ENCODE results near the gene ZMIZ2.

The ZMIZ2 gene

DNA sequence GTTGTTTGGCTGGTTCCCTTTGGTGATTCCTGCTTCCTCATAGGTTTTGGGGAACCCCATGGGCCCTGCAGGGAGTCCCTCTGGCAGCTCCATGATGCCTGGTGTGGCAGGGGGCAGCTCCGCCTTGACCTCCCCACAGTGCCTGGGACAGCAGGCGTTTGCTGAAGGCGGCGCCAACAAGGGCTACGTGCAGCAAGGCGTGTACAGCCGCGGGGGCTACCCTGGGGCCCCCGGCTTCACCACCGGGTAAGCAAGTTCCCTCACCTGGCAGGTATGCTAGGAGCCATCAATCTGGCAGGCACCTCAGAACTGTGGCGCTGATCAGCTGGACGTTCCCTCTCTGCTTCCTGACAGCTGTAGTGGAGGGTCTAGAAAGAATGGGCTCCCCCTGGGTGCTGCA is 8.3 kb downstream of the ZMIZ2 start:
- no peak for DNase-seq

DNA sequence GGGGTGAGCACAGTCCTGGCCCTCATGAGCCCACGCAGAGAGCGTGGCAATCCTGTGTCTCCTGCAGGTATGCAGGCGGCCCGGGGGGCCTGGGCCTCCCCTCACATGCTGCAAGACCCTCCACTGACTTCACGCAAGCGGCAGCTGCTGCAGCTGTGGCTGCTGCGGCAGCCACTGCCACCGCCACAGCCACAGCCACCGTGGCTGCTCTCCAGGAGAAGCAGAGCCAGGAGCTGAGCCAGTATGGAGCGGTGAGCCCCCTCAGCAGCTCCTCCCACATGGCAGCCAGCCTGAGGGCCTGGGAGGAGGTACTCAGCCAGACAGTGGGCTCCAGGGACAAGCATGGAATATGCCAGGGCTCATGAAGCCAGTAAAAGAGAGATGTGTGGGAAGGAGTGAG is 8.7 kb downstream of the ZMIZ2 start:
- DNase-seq: no peak

DNA sequence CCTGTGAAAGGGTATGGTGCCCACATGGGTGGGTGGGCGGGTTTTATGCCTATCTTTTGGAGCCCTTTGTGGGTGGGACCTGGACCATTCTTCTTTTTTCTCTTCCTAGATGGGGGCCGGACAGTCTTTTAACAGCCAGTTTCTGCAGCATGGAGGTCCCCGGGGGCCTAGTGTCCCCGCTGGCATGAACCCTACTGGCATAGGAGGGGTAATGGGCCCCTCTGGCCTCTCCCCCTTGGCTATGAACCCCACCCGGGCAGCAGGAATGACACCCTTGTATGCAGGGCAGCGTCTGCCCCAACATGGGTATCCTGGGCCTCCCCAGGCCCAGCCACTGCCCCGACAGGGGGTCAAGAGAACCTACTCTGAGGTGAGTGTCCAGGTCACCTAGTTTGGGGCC is 9.1 kb downstream of the ZMIZ2 start:
- DNase-seq: no peak

DNA sequence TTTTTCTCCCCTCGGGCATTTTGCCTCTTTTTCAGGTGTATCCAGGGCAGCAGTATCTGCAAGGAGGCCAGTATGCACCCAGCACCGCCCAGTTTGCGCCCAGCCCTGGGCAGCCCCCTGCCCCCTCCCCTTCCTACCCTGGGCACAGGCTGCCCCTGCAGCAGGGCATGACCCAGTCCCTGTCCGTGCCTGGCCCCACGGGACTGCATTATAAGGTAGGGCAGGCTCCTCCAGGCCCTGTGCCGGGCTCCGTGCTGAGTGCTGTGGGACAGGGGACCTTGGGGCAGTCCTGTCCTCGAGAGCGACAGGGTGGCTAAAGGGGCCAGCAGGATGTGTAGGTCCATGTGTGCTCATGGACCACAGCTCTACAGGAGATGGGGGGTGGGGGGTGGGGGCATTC is 10.6 kb downstream of the ZMIZ2 start:
- no peak for DNase-seq

DNA sequence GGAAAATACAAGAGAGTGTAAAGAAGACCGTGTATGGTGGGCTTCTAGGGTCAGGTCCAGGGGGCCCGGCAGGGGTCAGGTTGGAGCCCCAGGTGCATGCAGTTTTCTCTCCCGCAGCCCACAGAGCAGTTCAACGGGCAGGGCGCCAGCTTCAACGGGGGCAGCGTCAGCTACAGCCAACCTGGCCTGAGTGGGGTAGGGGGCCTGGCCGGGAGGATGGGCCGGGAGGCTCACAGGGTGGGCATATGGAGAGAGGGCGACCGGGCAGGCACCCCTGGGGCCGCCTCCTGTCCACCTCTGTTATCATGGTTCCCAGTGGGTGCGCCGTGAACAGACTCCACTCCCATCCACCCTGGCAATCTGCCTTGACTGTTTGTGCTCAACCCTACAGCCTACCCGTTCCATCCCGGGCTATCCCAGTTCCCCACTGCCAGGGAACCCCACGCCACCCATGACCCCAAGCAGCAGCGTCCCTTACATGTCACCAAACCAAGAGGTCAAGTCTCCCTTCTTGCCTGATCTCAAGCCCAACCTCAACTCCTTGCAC is 11.5 kb downstream of the ZMIZ2 start:
- no peak for DNase-seq

DNA sequence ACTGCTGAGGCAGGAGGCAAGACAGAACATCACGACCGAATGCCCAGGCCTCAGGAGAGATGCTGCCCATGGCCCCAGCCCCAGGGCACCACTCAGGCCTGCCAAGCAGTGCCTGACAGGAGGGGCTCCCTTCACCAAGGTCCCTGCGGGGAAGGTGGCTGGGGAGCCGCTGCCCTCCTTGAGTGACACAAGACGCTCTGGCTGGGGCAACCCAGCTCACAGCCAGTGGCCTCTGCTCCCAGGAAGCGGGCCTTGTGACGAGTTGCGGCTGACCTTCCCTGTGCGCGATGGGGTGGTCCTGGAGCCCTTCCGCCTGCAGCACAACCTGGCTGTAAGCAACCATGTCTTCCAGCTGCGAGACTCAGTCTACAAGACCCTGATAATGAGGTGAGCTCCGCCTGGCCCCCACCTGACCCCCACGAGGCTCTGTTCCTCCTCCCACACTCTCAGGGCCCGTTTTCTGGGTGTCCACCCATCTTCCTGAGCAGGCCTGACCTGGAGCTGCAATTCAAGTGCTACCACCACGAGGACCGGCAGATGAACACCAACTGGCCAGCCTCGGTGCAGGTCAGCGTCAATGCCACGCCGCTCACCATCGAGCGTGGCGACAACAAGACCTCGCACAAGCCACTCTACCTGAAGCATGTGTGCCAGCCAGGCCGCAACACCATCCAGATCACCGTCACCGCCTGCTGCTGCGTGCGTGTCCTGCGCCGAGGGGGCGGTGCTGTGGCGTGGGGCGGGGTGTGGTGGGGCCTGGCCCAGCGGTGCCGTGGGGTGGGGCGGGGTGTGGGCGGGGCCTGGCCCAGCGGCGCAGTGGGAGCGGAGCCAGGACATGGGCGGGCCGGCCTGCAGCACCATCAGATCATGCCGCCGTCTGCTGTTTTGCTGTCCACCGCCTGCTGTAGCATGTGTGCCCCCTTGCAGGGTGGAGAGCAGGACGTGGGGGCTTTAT is 12.8 kb downstream of the ZMIZ2 start:
- DNase-seq: peak; percentile 30

DNA sequence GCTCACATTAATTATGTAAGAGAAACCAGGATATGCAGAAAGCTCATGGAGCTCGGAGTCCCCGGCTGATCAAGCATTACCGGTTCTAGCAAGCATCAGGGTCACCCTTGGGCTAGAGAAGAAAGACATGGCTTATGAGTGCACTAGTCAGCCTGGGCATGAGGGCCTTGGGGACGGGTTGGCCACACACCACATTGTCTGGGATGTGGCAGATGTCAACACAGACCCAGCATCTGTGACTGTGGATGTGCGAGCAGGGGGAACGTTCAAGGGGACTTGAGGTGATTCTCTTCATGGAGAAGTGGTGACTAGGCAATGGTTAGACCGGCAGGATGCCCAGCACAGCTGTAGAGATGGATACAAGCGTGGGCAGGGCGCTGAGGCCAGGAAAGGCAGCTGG is 13.7 kb downstream of the ZMIZ2 start:
- no peak for DNase-seq

DNA sequence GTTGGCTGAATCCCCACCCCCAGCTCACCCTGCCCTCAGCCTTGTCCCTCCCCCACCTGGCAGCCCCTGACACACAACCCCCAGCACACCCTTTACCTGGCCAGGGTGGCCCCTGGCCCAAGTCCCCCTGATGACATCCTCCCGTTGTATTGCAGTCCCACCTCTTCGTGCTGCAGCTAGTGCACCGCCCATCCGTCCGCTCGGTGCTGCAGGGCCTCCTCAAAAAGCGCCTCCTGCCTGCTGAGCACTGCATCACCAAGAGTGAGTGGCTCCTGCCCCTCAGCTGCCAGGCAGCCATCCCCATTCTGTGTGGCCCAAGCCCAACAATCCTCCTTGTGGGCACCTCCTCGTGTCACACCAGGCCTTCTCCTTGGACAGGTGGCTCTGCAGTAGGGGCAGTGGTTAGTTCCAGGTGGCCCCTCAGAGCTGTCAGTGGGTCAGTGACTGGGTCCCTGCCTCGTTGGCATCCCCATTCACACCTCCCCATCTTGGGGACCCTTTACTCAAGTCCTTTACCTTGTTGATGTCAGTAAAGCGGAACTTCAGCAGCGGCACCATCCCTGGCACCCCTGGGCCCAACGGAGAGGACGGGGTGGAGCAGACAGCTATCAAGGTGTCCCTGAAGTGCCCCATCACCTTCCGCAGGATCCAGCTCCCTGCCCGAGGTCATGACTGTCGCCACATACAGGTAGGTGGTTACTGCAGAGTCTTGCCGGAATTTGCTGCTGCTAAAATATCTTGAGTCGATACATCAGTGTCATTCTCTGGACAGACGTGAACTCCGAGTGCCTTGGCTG is 14.3 kb downstream of the ZMIZ2 start:
- DNase-seq: no peak

DNA sequence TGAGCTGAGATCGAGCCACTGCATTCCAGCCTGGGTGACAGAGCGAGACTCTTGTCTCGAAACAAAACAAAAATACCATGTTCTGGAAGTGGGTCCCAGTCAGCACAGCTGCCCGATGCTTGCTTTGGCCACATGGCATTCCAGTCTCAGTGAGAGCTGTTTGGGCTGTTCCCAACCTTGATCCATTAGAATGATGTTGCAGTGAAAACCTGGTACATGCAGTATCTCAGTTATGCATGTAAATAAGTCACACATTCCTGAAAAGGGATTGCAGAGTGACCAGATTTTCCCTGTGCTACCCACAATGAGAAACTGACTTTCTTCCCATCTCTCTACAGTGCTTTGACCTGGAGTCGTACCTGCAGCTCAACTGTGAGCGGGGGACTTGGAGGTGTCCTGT is 15.4 kb downstream of the ZMIZ2 start:
- no peak for DNase-seq

DNA sequence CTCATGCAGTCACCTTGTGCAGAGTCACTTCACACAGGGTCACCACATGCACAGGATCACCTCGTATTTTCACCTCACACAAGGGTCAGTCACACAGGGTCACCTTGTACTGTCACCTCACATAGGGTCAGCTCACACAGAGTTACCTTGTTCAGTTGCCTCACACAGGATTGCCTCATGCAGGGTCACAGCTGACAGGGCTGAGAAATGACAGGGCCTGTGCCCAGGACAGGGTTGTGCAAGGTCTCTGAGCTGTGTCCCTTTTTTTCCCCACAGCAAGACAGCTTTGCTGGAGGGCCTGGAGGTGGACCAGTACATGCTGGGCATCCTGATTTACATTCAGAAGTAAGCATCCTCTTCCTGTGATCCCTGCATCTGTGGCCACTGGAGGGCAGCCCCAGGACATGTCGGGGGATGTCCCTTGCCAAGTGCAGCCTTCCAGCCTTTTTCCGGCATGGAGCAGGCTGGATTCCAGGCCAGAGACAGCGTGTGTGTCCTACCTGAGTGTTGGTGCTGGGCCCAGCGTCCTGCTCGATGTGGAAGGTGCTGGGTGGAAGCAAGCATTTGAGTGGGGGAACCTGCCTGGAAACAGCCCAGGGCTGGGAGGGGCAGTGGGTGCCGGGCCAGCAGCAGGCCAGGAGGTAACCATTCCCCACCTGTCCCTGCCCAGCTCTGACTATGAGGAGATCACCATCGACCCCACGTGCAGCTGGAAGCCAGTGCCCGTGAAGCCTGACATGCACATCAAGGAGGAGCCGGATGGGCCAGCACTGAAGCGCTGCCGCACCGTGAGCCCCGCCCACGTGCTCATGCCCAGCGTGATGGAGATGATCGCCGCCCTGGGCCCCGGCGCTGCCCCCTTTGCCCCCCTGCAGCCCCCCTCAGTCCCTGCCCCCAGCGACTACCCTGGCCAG is 16.3 kb downstream of the ZMIZ2 start:
- DNase-seq: no peak

DNA sequence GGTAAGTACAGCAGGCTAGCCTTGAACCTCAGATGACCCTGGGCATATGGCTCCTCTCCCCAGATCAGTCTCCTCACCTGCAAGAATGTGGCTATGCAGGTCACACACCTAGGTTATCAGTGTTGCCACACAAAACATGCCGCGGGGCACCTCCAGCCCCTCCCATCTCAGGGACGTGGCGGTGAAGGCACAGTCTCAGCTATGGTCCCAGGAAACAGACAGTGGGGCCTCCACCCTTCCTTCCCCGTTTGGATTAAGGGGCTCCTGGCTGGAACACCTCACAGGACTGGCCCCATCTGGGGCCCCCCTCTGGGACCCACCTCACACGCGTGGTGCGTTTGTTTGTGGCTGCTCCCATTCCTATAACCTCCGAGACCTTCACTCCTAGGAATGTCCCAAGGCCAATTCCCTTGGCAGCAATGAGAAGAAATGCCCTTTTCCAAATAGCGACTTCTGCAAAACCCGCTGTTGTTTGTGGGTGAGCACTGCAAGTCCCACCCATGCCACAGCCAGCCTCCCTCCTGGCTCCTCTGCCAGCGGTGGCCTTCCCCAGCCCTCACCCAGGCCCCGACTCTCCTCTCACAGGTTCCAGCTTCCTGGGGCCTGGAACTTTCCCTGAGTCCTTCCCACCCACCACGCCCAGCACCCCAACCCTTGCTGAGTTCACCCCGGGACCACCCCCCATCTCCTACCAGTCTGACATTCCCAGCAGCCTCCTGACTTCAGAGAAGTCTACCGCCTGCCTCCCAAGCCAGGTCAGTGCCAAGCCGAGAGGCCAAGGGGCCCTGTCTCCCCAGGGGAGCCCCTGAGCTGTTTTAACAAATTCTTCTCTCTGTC is 17.1 kb downstream of the ZMIZ2 start:
- no peak for DNase-seq

DNA sequence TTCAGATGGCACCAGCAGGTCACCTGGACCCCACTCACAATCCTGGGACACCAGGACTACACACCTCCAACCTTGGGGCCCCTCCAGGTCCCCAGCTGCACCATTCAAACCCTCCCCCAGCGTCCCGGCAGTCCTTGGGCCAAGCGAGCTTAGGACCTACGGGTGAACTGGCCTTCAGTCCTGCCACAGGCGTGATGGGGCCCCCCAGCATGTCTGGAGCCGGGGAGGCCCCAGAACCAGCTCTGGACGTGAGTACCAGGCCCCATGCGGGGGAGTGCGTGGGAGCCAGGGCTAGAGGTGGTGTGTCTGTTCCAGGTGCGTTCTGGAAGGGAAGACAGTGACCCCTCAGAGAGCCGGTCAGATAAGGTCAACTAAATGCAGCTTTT is 17.8 kb downstream of the ZMIZ2 start:
- DNase-seq: no peak

DNA sequence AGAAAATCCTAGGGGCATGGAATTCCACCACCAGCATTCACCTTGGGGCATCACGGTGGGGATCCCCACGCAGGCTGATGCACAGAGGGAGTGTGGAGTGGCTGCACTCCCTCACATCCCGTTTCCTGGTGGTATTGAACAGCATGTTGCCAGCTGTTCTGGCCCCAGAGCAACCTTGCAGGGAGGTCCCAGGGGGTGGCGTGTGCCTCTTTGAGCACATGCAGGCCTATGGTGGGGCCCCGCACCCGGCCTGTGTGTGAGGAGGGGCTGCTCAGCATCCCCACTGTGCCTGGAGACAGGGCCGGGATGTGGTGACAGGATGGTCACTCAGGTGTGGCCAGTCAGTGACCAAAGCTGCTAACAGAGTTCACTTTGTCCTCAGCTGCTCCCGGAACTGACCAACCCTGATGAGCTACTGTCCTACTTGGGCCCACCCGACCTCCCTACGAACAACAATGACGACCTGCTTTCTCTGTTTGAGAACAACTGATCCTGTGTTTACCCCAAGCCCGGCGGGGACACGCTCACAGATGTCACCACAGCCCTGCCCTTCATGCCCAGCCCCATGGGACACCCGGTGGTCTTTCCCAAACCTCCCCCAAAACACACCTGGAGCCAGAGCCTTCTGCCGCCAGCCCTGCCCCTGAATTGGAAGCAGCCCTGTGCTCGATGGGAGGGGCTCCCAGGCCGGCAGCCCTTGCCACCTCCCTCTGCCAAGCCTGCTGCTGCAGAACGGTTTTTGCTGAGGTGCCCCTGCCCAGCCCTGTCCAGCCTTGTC is 18.7 kb downstream of the ZMIZ2 start:
- no peak for DNase-seq

DNA sequence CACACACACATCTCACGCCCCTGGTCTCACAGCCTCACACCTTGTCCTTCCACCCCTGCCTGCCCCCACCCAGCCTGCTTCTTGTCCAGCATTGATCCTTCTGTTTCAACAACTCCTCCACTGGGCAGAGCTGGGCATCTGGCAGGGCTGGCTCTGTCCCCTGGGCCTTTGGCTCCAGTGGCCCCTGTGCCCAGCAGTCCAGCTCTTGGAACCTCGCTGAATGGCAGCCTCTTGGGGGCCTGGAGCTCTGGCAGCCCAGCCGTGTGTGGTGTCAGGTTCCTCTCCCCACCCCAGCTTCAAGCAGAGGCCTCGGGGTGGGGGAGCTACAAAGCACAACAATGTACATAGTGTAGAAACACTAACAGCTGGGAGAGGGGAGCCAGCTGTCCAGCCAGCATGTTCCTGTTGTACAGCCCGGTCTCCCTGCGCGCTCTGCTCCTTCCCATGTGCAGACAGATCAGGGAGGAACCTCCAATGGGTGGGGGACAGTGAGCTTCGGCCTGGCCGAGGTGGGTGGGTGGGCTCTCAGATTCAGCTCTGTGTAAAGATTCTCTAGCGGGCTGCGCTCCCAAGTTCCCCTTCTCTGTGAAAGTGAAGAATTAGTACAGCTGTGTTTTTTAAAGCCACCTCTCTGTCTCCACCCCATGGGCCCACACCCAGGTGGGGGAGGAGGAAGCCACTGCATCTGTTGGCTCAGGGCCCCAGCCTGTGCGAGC is 19.4 kb downstream of the ZMIZ2 start:
- peak; percentile 80 for DNase-seq

DNA sequence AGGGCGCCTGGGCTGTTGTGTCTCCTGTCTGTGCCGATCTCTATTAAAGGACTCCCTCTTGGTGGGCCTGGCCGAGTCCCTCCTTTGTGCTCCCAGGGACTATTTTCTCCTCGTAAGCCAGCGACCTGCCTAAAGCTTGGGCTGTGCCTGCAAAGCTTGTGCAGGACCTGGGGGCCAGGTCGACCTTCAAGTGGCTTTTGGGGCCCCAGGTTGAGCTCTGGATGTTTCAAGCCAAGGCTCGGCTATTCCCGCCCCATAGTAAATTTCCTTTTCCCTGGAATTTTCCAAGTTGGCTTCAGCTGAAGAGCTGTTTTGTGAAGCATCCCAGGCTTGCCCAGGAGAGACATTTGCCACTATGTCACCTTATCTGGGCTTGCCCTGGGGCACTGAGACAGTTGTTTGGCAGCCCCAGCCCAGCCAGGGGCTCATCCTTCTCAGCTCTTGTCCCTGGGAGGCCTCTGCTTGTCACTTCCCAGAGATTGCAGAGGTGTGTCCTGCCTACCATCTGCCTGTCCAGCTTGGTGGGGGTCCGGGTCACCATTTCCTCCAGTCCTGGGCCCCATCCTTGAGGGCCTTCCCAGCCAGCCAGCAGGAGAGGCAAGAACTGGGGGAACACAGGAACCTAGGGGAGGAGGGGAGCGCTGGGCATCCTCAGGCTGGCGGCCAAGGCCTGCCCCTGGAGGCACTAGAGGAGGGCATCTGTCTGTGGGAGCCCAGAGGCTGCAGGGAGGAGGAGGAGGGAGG is 20.2 kb downstream of the ZMIZ2 start:
- no peak for DNase-seq

DNA sequence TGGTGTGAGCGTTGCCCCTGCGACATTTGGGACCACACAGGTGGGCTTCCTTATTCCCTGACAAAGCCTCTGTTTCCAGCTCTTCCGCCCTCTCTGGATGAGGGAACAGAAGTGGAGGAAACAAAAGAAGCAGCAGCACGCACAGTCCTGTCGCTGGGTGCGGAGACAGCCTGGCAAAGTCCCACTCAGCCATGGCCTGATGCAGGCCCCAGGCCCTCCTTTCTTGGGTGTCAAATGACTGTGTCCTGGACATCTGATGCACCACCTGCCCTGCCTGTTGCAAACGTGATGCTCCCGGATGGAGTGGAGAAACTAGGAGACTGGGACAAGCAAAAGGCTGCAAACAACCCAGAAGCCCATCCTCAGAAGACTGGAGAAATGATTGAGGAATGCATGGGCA is 20.7 kb downstream of the ZMIZ2 start:
- no peak for DNase-seq

DNA sequence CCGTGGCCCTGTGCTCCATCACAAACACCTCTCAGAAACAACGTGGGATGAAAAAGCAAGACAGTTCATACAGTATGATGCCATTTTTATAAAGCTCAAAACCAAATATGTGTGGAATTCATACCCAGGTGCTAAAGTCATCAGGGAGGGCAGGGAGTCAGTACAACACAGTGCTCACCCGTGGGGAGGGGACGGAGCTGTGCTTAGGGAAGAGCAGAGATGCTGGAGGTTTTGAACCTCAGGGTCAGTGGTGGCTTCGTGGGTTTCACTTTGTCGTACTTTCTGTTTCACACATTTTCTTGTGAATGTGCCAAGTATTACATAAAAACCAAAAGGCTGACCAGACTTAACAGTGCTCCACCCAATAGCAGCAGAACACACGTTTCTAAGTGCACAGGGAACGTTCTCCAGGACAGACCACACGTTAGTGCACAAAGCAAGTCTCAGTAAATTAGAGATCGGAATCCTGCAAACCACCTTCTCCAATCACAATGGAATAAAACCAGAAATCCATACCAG is 21.2 kb downstream of the ZMIZ2 start:
- peak; percentile 34 for DNase-seq

DNA sequence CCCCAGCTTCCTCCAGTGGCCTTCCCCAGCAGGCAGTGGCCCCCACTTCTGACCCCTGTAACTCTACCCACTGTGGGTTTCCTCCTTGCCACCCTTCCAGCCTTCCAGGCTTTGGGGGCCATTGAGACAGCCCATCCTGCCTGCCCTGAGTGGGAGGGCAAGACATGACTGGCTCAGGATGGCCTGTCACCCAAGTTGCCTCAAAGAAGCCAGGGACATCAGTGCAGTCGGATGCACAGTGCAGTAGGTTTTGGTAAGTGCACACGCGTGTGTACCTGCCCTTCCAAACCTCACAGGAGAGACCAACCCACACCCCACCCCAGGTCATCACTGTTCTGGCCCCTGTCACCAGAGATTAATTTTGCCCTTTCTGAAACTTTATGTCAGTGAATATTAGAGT is 22.7 kb downstream of the ZMIZ2 start:
- DNase-seq: no peak

DNA sequence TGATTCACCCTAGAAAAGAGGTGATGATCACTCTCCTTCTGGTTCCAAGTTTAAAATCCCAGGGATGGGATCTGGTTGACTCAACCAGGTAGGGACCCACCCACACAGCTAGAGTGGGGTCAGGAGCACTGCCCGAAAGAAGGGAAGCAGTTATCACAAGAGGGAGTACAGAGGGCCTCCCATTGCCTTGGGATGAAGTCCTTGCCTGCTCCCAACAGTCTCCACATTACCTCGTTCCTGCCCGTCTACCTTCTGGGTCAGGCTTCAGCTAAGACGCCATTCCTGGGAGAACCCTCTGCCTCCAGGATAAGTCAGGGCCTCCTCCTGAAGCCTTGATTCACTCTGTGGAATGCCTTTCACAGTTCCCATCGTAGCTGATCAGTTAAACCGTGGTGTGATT is 23.8 kb downstream of the ZMIZ2 start:
- DNase-seq: no peak

Measured in hematopoietic multipotent progenitor cell treated with erythropoietin and hydrocortisone succinate and interleukin-3 and kit ligand, for 8 days (in vitro differentiated cells).